ENCODE measurements around the gene PAN2. TPM values are rescaled to one million over a fixed set of nuclear protein-coding genes. Genes with fewer than 3 reads are reported as not detected.
"Not testable (repeated sequence)": the region's sequence is repeated elsewhere in the genome, so short reads cannot be mapped to it uniquely, and the experiment has no call there.

The PAN2 gene
- total RNA-seq, 2 experiments from 2014 or later, result 82.7 to 85.4 TPM

- Mint-ChIP-seq H3K27ac (no peak overlapping the region), H3K36me3 (ENCODE audit: low read depth) (peaks cover 22% of the 10 kb centered on the region), H3K9me3 (no peaks in the 10 kb centered on the region), H3K4me3 (no peak overlapping the region), H3K27me3 (ENCODE audit: low read depth) (no peaks in the 10 kb centered on the region), H3K4me1 (ENCODE audit: low read depth) (no peaks in the 10 kb centered on the region)
- intact Hi-C loops (cut with micrococcal nuclease), result no loop called here
- CTCF ChIA-PET, result interaction anchor here (0.8 kb wide), 1 partner anchor 140 kb away, joined by 5 read pairs; no protein-coding TSS in a partner anchor
- no peak for DNase-seq
These were observed 9.6 kb downstream of the PAN2 start for GRCh38 chr12:56324206-56324605.

GRCh38 chr12:56321610-56322009 is 12.2 kb downstream of the PAN2 start:
- not testable (repeated sequence) for H3K4me3 Mint-ChIP-seq; H3K4me1 Mint-ChIP-seq (ENCODE audit: low read depth); H3K9me3 Mint-ChIP-seq; H3K27me3 Mint-ChIP-seq (ENCODE audit: low read depth); DNase-seq
- Mint-ChIP-seq H3K27ac (peak overlapping the region; percentile 17), H3K36me3 (ENCODE audit: low read depth) (peaks cover 20% of the 10 kb centered on the region)
- CTCF ChIA-PET, result interaction anchor here (0.7 to 2.0 kb wide), 2 partner anchors 11 to 38 kb away, joined by 4 to 8 read pairs; partner anchors contain the start of genes PAN2 and STAT2
- intact Hi-C loops (cut with micrococcal nuclease), result loop anchor here (1.0 kb wide), 1 partner anchor 12 kb away; the partner anchor contains the start of gene PAN2

- no peak overlapping the region for H3K4me3 Mint-ChIP-seq
- peaks cover 5% of the 10 kb centered on the region for H3K4me1 Mint-ChIP-seq (ENCODE audit: low read depth)
- no peaks in the 10 kb centered on the region for H3K9me3 Mint-ChIP-seq
- peaks cover 16% of the 10 kb centered on the region for H3K36me3 Mint-ChIP-seq (ENCODE audit: low read depth)
- peak; percentile 50 for DNase-seq
- CTCF ChIA-PET, result interaction anchor here (0.7 to 2.0 kb wide), 3 partner anchors 12 to 39 kb away, joined by 3 to 8 read pairs (median 4); partner anchors contain the start of genes PAN2 and STAT2
- intact Hi-C loops (cut with micrococcal nuclease), result loop anchor here (1.0 kb wide), 1 partner anchor 12 kb away; the partner anchor contains the start of gene PAN2
- no peaks in the 10 kb centered on the region for H3K27me3 Mint-ChIP-seq (ENCODE audit: low read depth)
- H3K27ac Mint-ChIP-seq, result peak overlapping the region; percentile 70
These were observed 12.8 kb downstream of the PAN2 start for GRCh38 chr12:56321027-56321426.

GRCh38 chr12:56317675-56318074 is 16.1 kb downstream of the PAN2 start:
- intact Hi-C loops (cut with micrococcal nuclease), result loop anchor here (5.0 kb wide), 1 partner anchor 130 kb away; the partner anchor contains the start of gene TIMELESS
- peak; percentile 43 for DNase-seq
- Mint-ChIP-seq H3K27me3 (ENCODE audit: low read depth) (no peaks in the 10 kb centered on the region), H3K4me3 (no peak overlapping the region), H3K9me3 (no peaks in the 10 kb centered on the region), H3K27ac (peak overlapping the region; percentile 12), H3K4me1 (ENCODE audit: low read depth) (peaks cover 16% of the 10 kb centered on the region), H3K36me3 (ENCODE audit: low read depth) (peaks cover 10% of the 10 kb centered on the region)
- CTCF ChIA-PET, result interaction anchor here (0.9 to 1.3 kb wide), 2 partner anchors 18 to 42 kb away, joined by 4 to 5 read pairs; partner anchors contain the start of gene STAT2

GRCh38 chr12:56315622-56316473 is 18.0 kb downstream of the PAN2 start, which contains the start of gene CNPY2:
Gene CNPY2, minus strand, starts transcription at chr12:56315988. Its CDS starts 771 bp downstream, at chr12:56315217.
- H3K4me1 Mint-ChIP-seq (ENCODE audit: low read depth), result peaks cover 16% of the 10 kb centered on the region
- H3K4me3 Mint-ChIP-seq, result peak within 1 kb of the TSS; percentile 97
- H3K9me3 Mint-ChIP-seq, result no peaks in the 10 kb centered on the region
- DNase-seq, result peak; percentile 92
- intact Hi-C loops (cut with micrococcal nuclease), result loop anchor here (1.0 to 5.0 kb wide), 8 partner anchors 16 to 372 kb away; partner anchors contain the start of genes CS, IL23A, PTGES3 and SPRYD4
- CTCF ChIA-PET, result interaction anchor here (0.6 to 3.3 kb wide), 13 partner anchors 8 to 148 kb away, joined by 3 to 20 read pairs (median 3); no protein-coding TSS in a partner anchor
- peaks cover 10% of the 10 kb centered on the region for H3K36me3 Mint-ChIP-seq (ENCODE audit: low read depth)
- no peaks in the 10 kb centered on the region for H3K27me3 Mint-ChIP-seq (ENCODE audit: low read depth)
- peak within 1 kb of the TSS; percentile 97 for H3K27ac Mint-ChIP-seq

GRCh38 chr12:56315249-56315621 is 18.6 kb downstream of the PAN2 start:
- H3K36me3 Mint-ChIP-seq (ENCODE audit: low read depth), result peaks cover 10% of the 10 kb centered on the region
- peaks cover 18% of the 10 kb centered on the region for H3K4me1 Mint-ChIP-seq (ENCODE audit: low read depth)
- DNase-seq, result no peak
- intact Hi-C loops (cut with micrococcal nuclease), result loop anchor here (5.0 kb wide), 1 partner anchor 132 kb away; the partner anchor contains the start of gene TIMELESS
- peak overlapping the region; percentile 97 for H3K27ac Mint-ChIP-seq
- CTCF ChIA-PET, result interaction anchor here (0.6 to 3.3 kb wide), 8 partner anchors 8 to 149 kb away, joined by 3 to 20 read pairs (median 3); no protein-coding TSS in a partner anchor
- peak overlapping the region; percentile 97 for H3K4me3 Mint-ChIP-seq
- H3K27me3 Mint-ChIP-seq (ENCODE audit: low read depth), result no peaks in the 10 kb centered on the region
- H3K9me3 Mint-ChIP-seq, result no peaks in the 10 kb centered on the region

GRCh38 chr12:56311003-56311402 is 22.8 kb downstream of the PAN2 start:
- intact Hi-C loops (cut with micrococcal nuclease), result no loop called here
- H3K27me3 Mint-ChIP-seq (ENCODE audit: low read depth), result no peaks in the 10 kb centered on the region
- CTCF ChIA-PET, result interaction anchor here (0.6 to 1.8 kb wide), 4 partner anchors 18 to 193 kb away, joined by 3 to 4 read pairs (median 4); partner anchors contain the start of genes STAT2 and ZC3H10
- no peaks in the 10 kb centered on the region for H3K9me3 Mint-ChIP-seq
- no peak overlapping the region for H3K27ac Mint-ChIP-seq
- peaks cover 13% of the 10 kb centered on the region for H3K4me1 Mint-ChIP-seq (ENCODE audit: low read depth)
- DNase-seq, result no peak
- H3K36me3 Mint-ChIP-seq (ENCODE audit: low read depth), result peaks cover 10% of the 10 kb centered on the region
- H3K4me3 Mint-ChIP-seq, result no peak overlapping the region

- intact Hi-C loops (cut with micrococcal nuclease), result no loop called here
- Mint-ChIP-seq H3K4me3 (no peak overlapping the region), H3K27me3 (ENCODE audit: low read depth) (no peaks in the 10 kb centered on the region), H3K4me1 (ENCODE audit: low read depth) (peaks cover 2% of the 10 kb centered on the region), H3K36me3 (ENCODE audit: low read depth) (peaks cover 5% of the 10 kb centered on the region), H3K9me3 (no peaks in the 10 kb centered on the region), H3K27ac (no peak overlapping the region)
- DNase-seq, result no peak
- CTCF ChIA-PET, result interaction anchor here (0.7 to 1.5 kb wide), 3 partner anchors 11 to 155 kb away, joined by 3 to 4 read pairs (median 4); no protein-coding TSS in a partner anchor
These were observed 25.1 kb downstream of the PAN2 start for GRCh38 chr12:56308714-56309113.

GRCh38 chr12:56307221-56307965 is 26.4 kb downstream of the PAN2 start:
- DNase-seq, result no peak
- CTCF ChIA-PET, result interaction anchor here (0.7 to 1.1 kb wide), 2 partner anchors 8 to 9 kb away, joined by 3 read pairs; partner anchors contain the start of gene CNPY2
- Mint-ChIP-seq H3K36me3 (ENCODE audit: low read depth) (peaks cover 5% of the 10 kb centered on the region), H3K4me3 (no peak overlapping the region), H3K9me3 (no peaks in the 10 kb centered on the region), H3K27ac (no peak overlapping the region), H3K4me1 (ENCODE audit: low read depth) (peaks cover 3% of the 10 kb centered on the region), H3K27me3 (ENCODE audit: low read depth) (no peaks in the 10 kb centered on the region)
- intact Hi-C loops (cut with micrococcal nuclease), result no loop called here

GRCh38 chr12:56304872-56305590 is 28.8 kb downstream of the PAN2 start:
- H3K27me3 Mint-ChIP-seq (ENCODE audit: low read depth), result no peaks in the 10 kb centered on the region
- CTCF ChIA-PET, result interaction anchor here (0.6 to 1.5 kb wide), 2 partner anchors 11 to 515 kb away, joined by 3 to 4 read pairs; partner anchors contain the start of gene CNPY2
- intact Hi-C loops (cut with micrococcal nuclease), result no loop called here
- no peak overlapping the region for H3K4me3 Mint-ChIP-seq
- H3K27ac Mint-ChIP-seq, result no peak overlapping the region
- no peaks in the 10 kb centered on the region for H3K9me3 Mint-ChIP-seq
- no peak for DNase-seq
- peaks cover 5% of the 10 kb centered on the region for H3K36me3 Mint-ChIP-seq (ENCODE audit: low read depth)
- peaks cover 13% of the 10 kb centered on the region for H3K4me1 Mint-ChIP-seq (ENCODE audit: low read depth)

- Mint-ChIP-seq H3K27ac (no peak overlapping the region), H3K9me3 (no peaks in the 10 kb centered on the region), H3K27me3 (ENCODE audit: low read depth) (no peaks in the 10 kb centered on the region), H3K4me3 (no peak overlapping the region), H3K36me3 (ENCODE audit: low read depth) (peaks cover 3% of the 10 kb centered on the region), H3K4me1 (ENCODE audit: low read depth) (peaks cover 13% of the 10 kb centered on the region)
- intact Hi-C loops (cut with micrococcal nuclease), result no loop called here
- CTCF ChIA-PET, result interaction anchor here (0.6 to 1.5 kb wide), 2 partner anchors 12 to 514 kb away, joined by 3 to 4 read pairs; partner anchors contain the start of gene CNPY2
- DNase-seq, result no peak
These were observed 29.5 kb downstream of the PAN2 start for GRCh38 chr12:56304276-56304675.

All from activated naive CD4-positive, alpha-beta T cell treated with anti-CD3 and anti-CD28 coated beads for 36 hours (primary cell).